HCT116 (cell line): ENCODE measurements around the gene HEY2. TPM values are rescaled to one million over a fixed set of nuclear protein-coding genes. Genes with fewer than 3 reads are reported as not detected.

Experiments used
- ATAC-seq: fragments of 200-7000 bp; cut with Tn5 transposase; 2 replicates; pipeline ENCODE4 v1.9.1; 2020; ENCODE audit warnings: mild to moderate bottlenecking, moderate library complexity
- BruUV-seq: library from RNA; stranded (reverse); fragments of 400-500 nt; replicated peaks from 2 replicates; lab custom pipeline; 2021; lab: Mats Ljungman, UMichigan
- CTCF ChIA-PET: fragments of 300-600 bp; sonication (Branson Sonifier 250); formaldehyde crosslinking; loops from one replicate; lab custom pipeline; 2021; ENCODE audit warnings: antibody characterized with exemption; lab: Charles Lee
- POLR2A ChIA-PET: fragments of 300-600, 350-600 bp; sonication (Branson Sonifier 250); formaldehyde crosslinking; loops from one replicate; lab custom pipeline; 2021; ENCODE audit warnings: antibody characterized with exemption; lab: Charles Lee
- RAD21 ChIA-PET, 2 experiments: fragments of 300-600 bp; sonication (Branson Sonifier 250); formaldehyde crosslinking; loops; one replicate each; lab custom pipeline; 2023; ENCODE audit warnings: low total read pairs in 2 of 2; ENCODE audit not compliant: uncharacterized antibody in 2 of 2, unreplicated experiment in 2 of 2, low non-redundant PET in 1 of 2; lab: Charles Lee
- DNase-seq: peaks from one replicate; pipeline ENCODE4 v3.0.0-alpha.2; 2010; ENCODE audit warnings: low read depth, low spot score
- H2AFZ ChIP-seq: fragments of 200-600 bp; shearing (Covaris generic), sonication (generic); 2 replicates; pipeline ENCODE4 v1.6.1; 2017; ENCODE audit warnings: low read depth, mixed run types, mixed read lengths, antibody characterized with exemption, low read length; ENCODE audit not compliant: poor library complexity, severe bottlenecking
- H3K27ac ChIP-seq: 2 replicates; pipeline ENCODE4 v1.5.1; 2012; ENCODE audit warnings: low read depth, low read length
- H3K27me3 ChIP-seq: fragments of 200-600 bp; sonication (generic); 2 replicates; pipeline ENCODE4 v1.6.1; 2016; ENCODE audit warnings: mixed run types, low read length, mixed read lengths; ENCODE audit not compliant: insufficient read depth
- H3K36me3 ChIP-seq, 2 experiments: fragments of 200-500 bp in 1 of 2; fragments of 200-600 bp in 1 of 2; sonication (Bioruptor generic) in 1 of 2; sonication (generic) in 1 of 2; 2 replicates each; pipeline versions ENCODE4 v1.5.1 to v1.6.1; 2014 to 2016; ENCODE audit warnings: low read length in 2 of 2, inconsistent platforms in 1 of 2, mixed read lengths in 1 of 2, mixed run types in 1 of 2; ENCODE audit not compliant: insufficient read depth in 2 of 2, control insufficient read depth in 1 of 2
- H3K4me1 ChIP-seq, 2 experiments: fragments of 200-600 bp in 1 of 2; sonication (generic) in 1 of 2; 2 replicates each; pipeline versions ENCODE4 v1.5.1 to v1.6.1; 2012 to 2017; ENCODE audit warnings: low read length in 2 of 2, inconsistent platforms in 1 of 2, mild to moderate bottlenecking in 1 of 2, mixed read lengths in 1 of 2, mixed run types in 1 of 2, moderate library complexity in 1 of 2; ENCODE audit not compliant: insufficient read depth in 2 of 2, control insufficient read depth in 1 of 2
- H3K4me2 ChIP-seq: fragments of 200-600 bp; sonication (generic); 2 replicates; pipeline ENCODE4 v1.6.1; 2017; ENCODE audit warnings: mixed run types, low read length, mixed read lengths
- H3K4me3 ChIP-seq, 2 experiments: fragments of 200-600 bp in 1 of 2; sonication (generic) in 1 of 2; replicated peaks in 1 of 2; 2 replicates each; pipeline ENCODE4 v1.5.1; 2011 to 2016; ENCODE audit warnings: low read length in 2 of 2, control low read depth in 1 of 2, low read depth in 1 of 2, mild to moderate bottlenecking in 1 of 2, mixed read lengths in 1 of 2, mixed run types in 1 of 2
- H3K79me2 ChIP-seq: fragments of 200-600 bp; sonication (generic); 2 replicates; pipeline ENCODE4 v1.6.1; 2017; ENCODE audit warnings: mild to moderate bottlenecking, mixed run types, low read length, moderate library complexity, mixed read lengths; ENCODE audit not compliant: insufficient read depth
- H3K9ac ChIP-seq: fragments of 200-600 bp; sonication (generic); 2 replicates; pipeline ENCODE4 v1.6.1; 2016; ENCODE audit warnings: low read length, mixed read lengths
- H3K9me2 ChIP-seq: fragments of 200-600 bp; sonication (generic), shearing (Covaris generic); 2 replicates; pipeline ENCODE4 v1.6.1; 2017; ENCODE audit warnings: mixed run types, mild to moderate bottlenecking, moderate library complexity; ENCODE audit not compliant: insufficient read depth
- H3K9me3 ChIP-seq, 2 experiments: fragments of 200-500 bp in 1 of 2; fragments of 200-600 bp in 1 of 2; sonication (Bioruptor generic) in 1 of 2; sonication (generic) in 1 of 2; 2 replicates each; pipeline ENCODE4 v1.6.1; 2014 to 2017; ENCODE audit warnings: low read length in 2 of 2, mixed read lengths in 2 of 2, inconsistent platforms in 1 of 2, low read depth in 1 of 2, mild to moderate bottlenecking in 1 of 2, mixed run types in 1 of 2, moderate library complexity in 1 of 2; ENCODE audit not compliant: control insufficient read depth in 1 of 2, insufficient read depth in 1 of 2
- H4K20me1 ChIP-seq: fragments of 200-600 bp; sonication (generic), shearing (Covaris generic); 2 replicates; pipeline ENCODE4 v1.6.1; 2017; ENCODE audit warnings: mixed run types, mild to moderate bottlenecking, moderate library complexity; ENCODE audit not compliant: insufficient read depth
- CEBPB ChIP-seq: IDR thresholded peaks from 2 replicates; pipeline ENCODE4 v1.6.1; 2012; ENCODE audit warnings: low read depth
- CTCF ChIP-seq, 3 experiments: fragments of 200-600 bp in 1 of 3; sonication (generic) in 1 of 3; IDR thresholded peaks in 2 of 3; conservative IDR thresholded peaks in 1 of 3; 2 replicates each; pipeline ENCODE4 v1.5.1; 2012 to 2017; ENCODE audit warnings: low read depth in 2 of 3, low read length in 2 of 3, antibody characterized with exemption in 1 of 3, borderline replicate concordance in 1 of 3, control low read depth in 1 of 3, mild to moderate bottlenecking in 1 of 3, mixed read lengths in 1 of 3, mixed run types in 1 of 3, moderate library complexity in 1 of 3; ENCODE audit not compliant: insufficient read depth in 1 of 3
- EZH2 ChIP-seq: fragments of 200-600 bp; sonication (generic); IDR thresholded peaks from 2 replicates; pipeline ENCODE4 v1.6.1; 2017; ENCODE audit warnings: antibody characterized with exemption, mixed run types
- EZH2phosphoT487 ChIP-seq: fragments of 200-600 bp; IDR thresholded peaks from 2 replicates; pipeline ENCODE4 v1.6.1; 2018; ENCODE audit warnings: antibody characterized with exemption, borderline replicate concordance
- FOSL1 ChIP-seq: IDR thresholded peaks from 2 replicates; pipeline ENCODE4 v1.6.1; 2012; ENCODE audit warnings: low read depth
- JUND ChIP-seq: IDR thresholded peaks from 2 replicates; pipeline ENCODE4 v1.6.1; 2012
- MAX ChIP-seq: IDR thresholded peaks from 2 replicates; pipeline ENCODE4 v1.6.1; 2012
- POLR2A ChIP-seq: IDR thresholded peaks from 2 replicates; pipeline ENCODE4 v1.7.0; 2011; ENCODE audit warnings: borderline replicate concordance; ENCODE audit not compliant: insufficient read depth, insufficient read length; ENCODE audit errors: extremely low read depth
- POLR2AphosphoS5 ChIP-seq: IDR thresholded peaks from 2 replicates; pipeline ENCODE4 v1.6.1; 2011; ENCODE audit warnings: mild to moderate bottlenecking, low read depth, low read length, moderate library complexity
- RAD21 ChIP-seq: IDR thresholded peaks from 2 replicates; pipeline ENCODE4 v1.6.1; 2012; ENCODE audit warnings: low read depth, mild to moderate bottlenecking
- REST ChIP-seq: IDR thresholded peaks from 2 replicates; pipeline ENCODE4 v1.6.1; 2012; ENCODE audit warnings: low read depth
- SIN3A ChIP-seq: IDR thresholded peaks from 2 replicates; pipeline ENCODE4 v1.6.1; 2012; ENCODE audit warnings: low read depth
- SP1 ChIP-seq: IDR thresholded peaks from 2 replicates; pipeline ENCODE4 v1.6.1; 2012; ENCODE audit warnings: low read depth
- SRF ChIP-seq: IDR thresholded peaks from 2 replicates; pipeline ENCODE4 v1.6.1; 2012; ENCODE audit warnings: low read depth
- TCF7L2 ChIP-seq: IDR thresholded peaks from 2 replicates; pipeline ENCODE4 v1.7.0; 2011; ENCODE audit warnings: borderline replicate concordance, inconsistent platforms; ENCODE audit not compliant: insufficient read depth, insufficient read length; ENCODE audit errors: extremely low read depth
- YY1 ChIP-seq: IDR thresholded peaks from 2 replicates; pipeline ENCODE4 v1.6.1; 2011; ENCODE audit warnings: low read length, low read depth, moderate library complexity, mild to moderate bottlenecking; ENCODE audit not compliant: insufficient replicate concordance; ENCODE audit errors: extremely low read depth
- ZBTB33 ChIP-seq: IDR thresholded peaks from 2 replicates; pipeline ENCODE4 v1.6.1; 2011; ENCODE audit warnings: mild to moderate bottlenecking, low read length, moderate library complexity; ENCODE audit not compliant: insufficient replicate concordance; ENCODE audit errors: extremely low read depth
- ZFX ChIP-seq: fragments of 450-650 bp; IDR thresholded peaks from 2 replicates; pipeline ENCODE4 v1.6.1; 2017
- ZNF274 ChIP-seq: fragments of 200-500 bp; sonication (Bioruptor generic); IDR thresholded peaks from 2 replicates; pipeline ENCODE4 v1.6.1; 2014; ENCODE audit warnings: mild to moderate bottlenecking, low read depth, low read length, inconsistent platforms
- intact Hi-C: fragments of 100-400 bp; cut with micrococcal nuclease; formaldehyde crosslinking; loops from 2 replicates; pipeline ENCODE4 v1.10.0; 2022
- total RNA-seq: library from RNA; stranded (reverse); gene quantifications from one replicate; pipeline ENCODE4 v1.2.1, GENCODE V29; 2021; ENCODE audit not compliant: unreplicated experiment

The HEY2 gene
- total RNA-seq, 1 experiment from 2014 or later: not detected

GRCh38 chr6:125779924-125780539 is 30.6 kb downstream of the HEY2 start:
- Histone ChIP-seq H3K9me3 (no peaks in the 10 kb centered on the region), H3K9me2 (no peaks in the 10 kb centered on the region), H3K36me3 (no peaks in the 10 kb centered on the region), H3K4me1 (peaks cover 0 to 14% of the 10 kb centered on the region in 2 experiments; a peak in 3 of 4 replicates), H3K9ac (peak overlapping the region; percentile 57), H3K4me3 (peak overlapping the region; percentile 39 to 51), H3K27ac (peak overlapping the region; percentile 24; the same call in 1 of the 2 replicates), H2AFZ (peak overlapping the region; percentile 95), H4K20me1 (no peaks in the 10 kb centered on the region), H3K4me2 (peak overlapping the region; percentile 69), H3K27me3 (no peaks in the 10 kb centered on the region), H3K79me2 (no peaks in the 10 kb centered on the region)
- peak; percentile 91 for ATAC-seq
- peak; percentile 83 for DNase-seq
- BruUV-seq: no TSS peak
- RAD21 ChIA-PET: no interaction called here
- CTCF ChIA-PET: interaction anchor here (1.7 to 2.3 kb wide), 2 partner anchors 176 to 194 kb away, joined by 5 to 10 read pairs; partner anchors contain the start of gene HINT3
- POLR2A ChIA-PET: interaction anchor here (2.3 kb wide), 1 partner anchor 11 kb away, joined by 25 read pairs; the partner anchor contains the start of gene NCOA7
- intact Hi-C loops: loop anchor here (2.0 to 10.0 kb wide), 2 partner anchors 207 to 395 kb away; partner anchors contain the start of gene TRMT11
- TF ChIP-seq EZH2 (no peak), TCF7L2 (no peak), ZBTB33 (peak; percentile 30), FOSL1 (no peak), SIN3A (peak; percentile 28; the same call in 1 of the 2 replicates), ZNF274 (no peak), POLR2A (no peak), CEBPB (peak; percentile 93), YY1 (peak; percentile 54), SRF (no peak), RAD21 (no peak), JUND (no peak), REST (no peak), ZFX (no peak), CTCF (IDR thresholded peaks at IDR 0.05 in 2 of 3, conservative IDR thresholded peaks at IDR 0.05 in 1 of 3; ENCODE audit: borderline replicate concordance in 1 of 3, insufficient read depth in 1 of 3, low read depth in 2 of 3, low read length in 2 of 3) (peak in 1 of 3 experiments; percentile 4; a peak in 1 of 6 replicates), MAX (no peak), SP1 (peak; percentile 8; the same call in 1 of the 2 replicates), POLR2AphosphoS5 (peak; percentile 31; the same call in 1 of the 2 replicates), EZH2phosphoT487 (no peak)
